Cardiac muscle cell (in vitro differentiated cells and primary cell): Measurements from ENCODE around the gene KRT6B. TPM values are rescaled to one million over a fixed set of nuclear protein-coding genes. Genes with fewer than 3 reads are reported as not detected.

ENCODE experiments used
- DNase-seq, 2 donors: peaks; one replicate each; pipeline versions ENCODE4 v3.0.0 to v3.0.0-alpha.2; 2010 to 2017; ENCODE audit warnings: low read depth in 1 of 2, low spot score in 1 of 2
- H3K27ac ChIP-seq: fragments of 200-600 bp; sonication (generic); 2 replicates; pipeline ENCODE4 v1.5.1; 2016
- H3K27me3 ChIP-seq: fragments of 200-600 bp; sonication (generic); 2 replicates; pipeline ENCODE4 v1.6.0; 2016; ENCODE audit warnings: control low read depth
- H3K36me3 ChIP-seq: fragments of 200-600 bp; sonication (generic); 2 replicates; pipeline ENCODE4 v1.5.1; 2016; ENCODE audit warnings: control low read depth
- H3K4me1 ChIP-seq: fragments of 200-600 bp; sonication (generic); 2 replicates; pipeline ENCODE4 v1.8.1; 2017; ENCODE audit warnings: low read depth, mild to moderate bottlenecking, mixed run types
- H3K4me3 ChIP-seq: fragments of 200-600 bp; sonication (generic); 2 replicates; pipeline ENCODE4 v1.5.1; 2016; ENCODE audit warnings: mild to moderate bottlenecking
- H3K9me3 ChIP-seq: fragments of 200-600 bp; sonication (generic); 2 replicates; pipeline ENCODE4 v1.5.1; 2017; ENCODE audit warnings: low read depth, mild to moderate bottlenecking, control low read depth
- CTCF ChIP-seq: IDR thresholded peaks from 2 replicates; pipeline ENCODE4 v1.5.1; 2012; ENCODE audit warnings: low read depth, mild to moderate bottlenecking, low read length
- polyA plus RNA-seq: library from polyadenylated mRNA; unstranded; fragments of >200 nt; fragmentation: Nextera tagmentation; extraction: Ambion mirVana; gene quantifications from 2 replicates; pipeline ENCODE4 v1.2.1, GENCODE V29; 2016
- total RNA-seq: library from RNA; depleted of rRNA; stranded (reverse); fragments of >200 nt; gene quantifications from 2 replicates; pipeline ENCODE4 v1.2.3, GENCODE V29; 2016

KRT6B gene
- total and polyA plus RNA-seq, 2 experiments from 2014 or later = 0.13 TPM; not detected in 1

DNA sequence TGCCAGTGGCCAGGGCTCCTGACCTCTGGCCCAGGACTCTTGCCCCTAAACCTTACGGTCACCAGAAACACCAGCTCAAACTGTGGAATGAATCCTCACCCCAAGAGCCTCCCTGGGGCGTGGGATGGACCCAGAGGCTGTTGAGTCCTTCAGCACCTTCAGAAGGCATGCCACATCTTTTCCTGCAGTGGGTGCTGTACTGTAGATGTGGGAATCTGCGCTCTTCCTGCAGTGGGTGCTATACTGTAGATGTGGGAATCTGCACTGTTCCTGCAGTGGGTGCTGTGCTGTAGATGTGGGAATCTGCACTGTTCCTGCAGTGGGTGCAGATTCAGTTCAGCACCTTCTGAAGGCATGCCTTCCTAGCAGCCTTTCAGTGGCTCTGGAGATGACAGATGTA is 47.0 kb downstream of the KRT6B start:
- no peak for DNase-seq
- Histone ChIP-seq H3K4me1 (no peaks in the 10 kb centered on the region), H3K4me3 (no peak overlapping the region), H3K9me3 (no peaks in the 10 kb centered on the region), H3K27me3 (peaks cover 13% of the 10 kb centered on the region), H3K36me3 (no peaks in the 10 kb centered on the region), H3K27ac (no peak overlapping the region)
- no peak for TF ChIP-seq CTCF

GRCh38 chr12:52403561-52403960 is 48.4 kb downstream of the KRT6B start:
- Histone ChIP-seq H3K4me1 (no peaks in the 10 kb centered on the region), H3K9me3 (no peaks in the 10 kb centered on the region), H3K36me3 (no peaks in the 10 kb centered on the region), H3K27ac (no peak overlapping the region), H3K4me3 (no peak overlapping the region), H3K27me3 (peaks cover 13% of the 10 kb centered on the region)
- no peak for TF ChIP-seq CTCF
- no peak for DNase-seq

DNA sequence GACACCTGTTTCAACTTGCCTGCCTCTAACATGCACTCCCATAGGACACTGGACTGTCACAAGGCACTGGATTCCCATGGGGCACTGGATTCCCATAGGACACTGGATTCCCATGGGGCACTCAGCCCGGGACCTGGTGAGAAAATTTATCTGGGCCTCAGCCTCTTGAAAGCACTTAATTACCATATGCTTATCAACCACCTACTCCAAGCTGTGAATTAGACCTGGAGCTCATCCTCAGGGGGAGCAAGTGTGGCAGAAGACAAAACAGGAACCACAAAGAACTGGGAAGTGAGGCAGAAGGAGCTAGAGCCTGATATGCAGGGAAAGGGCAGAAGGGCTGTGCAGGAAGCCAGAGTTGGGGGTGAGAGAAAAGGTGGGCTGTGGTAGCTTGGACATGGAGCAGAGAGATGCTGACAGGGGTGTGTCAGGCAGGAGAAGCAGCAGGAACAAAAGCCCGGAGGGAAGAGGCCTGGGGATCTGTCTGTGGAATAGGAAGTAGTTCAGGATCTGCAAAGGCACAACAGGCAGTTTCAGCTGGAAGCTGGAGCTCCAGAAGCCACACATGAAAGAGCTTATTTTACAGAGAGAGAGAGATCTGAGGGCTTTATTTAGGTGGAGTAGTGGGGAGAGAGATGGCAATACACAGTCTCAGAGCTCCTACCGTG is 48.9 kb downstream of the KRT6B start:
- H3K36me3 ChIP-seq = no peaks in the 10 kb centered on the region
- no peaks in the 10 kb centered on the region for H3K9me3 ChIP-seq
- H3K4me3 ChIP-seq = no peak overlapping the region
- no peak overlapping the region for H3K27ac ChIP-seq
- no peak for DNase-seq
- H3K4me1 ChIP-seq = no peaks in the 10 kb centered on the region
- no peak for TF ChIP-seq CTCF
- peaks cover 13% of the 10 kb centered on the region for H3K27me3 ChIP-seq

DNA sequence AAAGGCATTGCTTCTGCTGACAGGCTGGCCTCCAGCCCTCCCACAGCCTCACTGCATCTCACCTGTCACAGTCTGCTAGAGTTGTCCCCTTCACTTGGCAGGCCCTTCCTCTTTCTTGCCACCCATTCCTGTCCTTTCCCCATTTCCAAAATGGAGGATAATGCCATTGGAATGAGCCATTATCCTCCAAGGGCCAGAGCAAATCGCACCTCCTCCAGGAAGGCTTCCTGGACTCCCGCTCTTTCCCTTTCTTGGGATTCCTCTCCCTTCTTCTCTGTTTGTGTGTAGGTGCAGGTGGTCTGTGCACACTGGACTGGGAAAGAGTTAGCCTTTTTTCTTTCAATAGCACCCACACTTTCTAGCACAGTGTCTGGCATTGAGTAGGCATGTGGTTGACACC is 49.6 kb downstream of the KRT6B start:
- no peak for DNase-seq
- H3K4me1 ChIP-seq = no peaks in the 10 kb centered on the region

GRCh38 chr12:52401926-52402325 is 50.0 kb downstream of the KRT6B start:
- no peak for DNase-seq
- no peaks in the 10 kb centered on the region for H3K9me3 ChIP-seq
- TF ChIP-seq CTCF = no peak
- H3K4me3 ChIP-seq = no peak overlapping the region
- H3K36me3 ChIP-seq = no peaks in the 10 kb centered on the region
- H3K4me1 ChIP-seq = no peaks in the 10 kb centered on the region
- H3K27me3 ChIP-seq = peaks cover 16% of the 10 kb centered on the region
- no peak overlapping the region for H3K27ac ChIP-seq

More for the DNA sequence above, 49.6 kb downstream of the KRT6B start:
- H3K4me3 ChIP-seq = no peak overlapping the region
- TF ChIP-seq CTCF = no peak
- no peaks in the 10 kb centered on the region for H3K9me3 ChIP-seq
- no peaks in the 10 kb centered on the region for H3K36me3 ChIP-seq
- no peak overlapping the region for H3K27ac ChIP-seq
- peaks cover 13% of the 10 kb centered on the region for H3K27me3 ChIP-seq
